PC-3 (cell line): ENCODE measurements around the gene RALB. TPM values are rescaled to one million over a fixed set of nuclear protein-coding genes. Genes with fewer than 3 reads are reported as not detected.
A peak's percentile ranks its signal among the peaks of the same experiment; 100 is the strongest.

ENCODE experiments used
- ATAC-seq: fragments of 200-7000 bp; cut with Tn5 transposase; 2 replicates; pipeline ENCODE4 v1.9.1; 2020; ENCODE audit warnings: mild to moderate bottlenecking, moderate library complexity
- Bru-seq: library from RNA; stranded (reverse); fragments of 400-500 nt; gene quantifications from one replicate; lab custom pipeline; 2021; lab: Mats Ljungman, UMichigan
- BruChase-seq, 2 experiments: library from RNA; stranded (reverse); fragments of 400-500 nt; gene quantifications; one replicate each; lab custom pipeline; 2021; lab: Mats Ljungman, UMichigan
- BruUV-seq: library from RNA; stranded (reverse); fragments of 400-500 nt; replicated peaks from 2 replicates; lab custom pipeline; 2021; lab: Mats Ljungman, UMichigan
- CTCF ChIA-PET: fragments of 300-600 bp; sonication (Branson Sonifier 250); formaldehyde crosslinking; loops from one replicate; lab custom pipeline; 2022; ENCODE audit warnings: antibody characterized with exemption; lab: Charles Lee
- POLR2A ChIA-PET: fragments of 300-600 bp; sonication (Branson Sonifier 250); formaldehyde crosslinking; loops from one replicate; lab custom pipeline; 2022; ENCODE audit warnings: antibody characterized with exemption; ENCODE audit not compliant: unreplicated experiment; lab: Charles Lee
- DNase-seq: peaks from one replicate; pipeline ENCODE4 v3.0.0-alpha.2; 2015
- H2AFZ ChIP-seq: fragments of 300-600 bp; sonication (generic); 2 replicates; pipeline ENCODE4 v1.6.0; 2016; ENCODE audit warnings: antibody characterized with exemption, low read length
- H3F3A ChIP-seq: fragments of 300-600 bp; sonication (generic); one replicate; pipeline ENCODE4 v1.6.0; 2017; ENCODE audit warnings: antibody characterized with exemption, low read length, control low read depth, mild to moderate bottlenecking; ENCODE audit not compliant: unreplicated experiment
- H3K27ac ChIP-seq: fragments of 300-600 bp; sonication (generic); 2 replicates; pipeline ENCODE4 v1.5.1; 2016; ENCODE audit warnings: mild to moderate bottlenecking, low read length
- H3K27me3 ChIP-seq: fragments of 300-600 bp; sonication (generic); 2 replicates; pipeline ENCODE4 v1.6.1; 2016; ENCODE audit warnings: low read length, mixed read lengths
- H3K36me3 ChIP-seq: fragments of 300-600 bp; sonication (generic); 2 replicates; pipeline ENCODE4 v1.6.1; 2016; ENCODE audit warnings: low read depth, mixed run types, low read length, mixed read lengths
- H3K4me1 ChIP-seq: fragments of 300-600 bp; sonication (generic); 2 replicates; pipeline ENCODE4 v1.5.1; 2016; ENCODE audit warnings: low read length; ENCODE audit not compliant: insufficient read depth
- H3K4me2 ChIP-seq: fragments of 300-600 bp; sonication (generic); 2 replicates; pipeline ENCODE4 v1.6.0; 2016; ENCODE audit warnings: low read length
- H3K4me3 ChIP-seq: fragments of 300-600 bp; sonication (generic); 2 replicates; pipeline ENCODE4 v1.5.1; 2016; ENCODE audit warnings: mild to moderate bottlenecking, low read length, mixed read lengths
- H3K79me2 ChIP-seq: fragments of 300-600 bp; sonication (generic); 2 replicates; pipeline ENCODE4 v1.6.1; 2017; ENCODE audit warnings: low read length, mixed read lengths
- H3K9ac ChIP-seq: fragments of 300-600 bp; sonication (generic); 2 replicates; pipeline ENCODE4 v1.6.0; 2016; ENCODE audit warnings: mild to moderate bottlenecking, low read length
- H3K9me2 ChIP-seq: fragments of 300-600 bp; sonication (generic); replicated peaks from 2 replicates; pipeline ENCODE4 v1.6.1; 2016; ENCODE audit warnings: mixed run types, low read length, mixed read lengths
- H3K9me3 ChIP-seq: fragments of 300-600 bp; sonication (generic); 2 replicates; pipeline ENCODE4 v1.6.1; 2016; ENCODE audit warnings: low read length, mixed read lengths
- H4K20me1 ChIP-seq: fragments of 300-600 bp; sonication (generic); 2 replicates; pipeline ENCODE4 v1.6.1; 2016; ENCODE audit warnings: low read length, mixed read lengths
- EZH2 ChIP-seq: fragments of 300-600 bp; sonication (generic); IDR thresholded peaks from one replicate; pipeline ENCODE4 v1.6.1; 2017; ENCODE audit warnings: antibody characterized with exemption, mild to moderate bottlenecking, low read length; ENCODE audit not compliant: unreplicated experiment
- EZH2phosphoT487 ChIP-seq: fragments of 300-600 bp; sonication (generic); IDR thresholded peaks from 2 replicates; pipeline ENCODE4 v1.6.1; 2018; ENCODE audit warnings: mild to moderate bottlenecking, antibody characterized with exemption, low read length, borderline replicate concordance
- intact Hi-C: fragments of 100-400 bp; cut with micrococcal nuclease; formaldehyde crosslinking; loops from 2 replicates; pipeline ENCODE4 v1.9.0; 2023
- long read RNA-seq: library from polyadenylated mRNA; unstranded; transcript quantifications from one replicate; pipeline ENCODE4 v2.0.0, GENCODE V29; 2021; ENCODE audit not compliant: unreplicated experiment
- total RNA-seq: library from RNA; depleted of rRNA; stranded (reverse); fragments of >200 nt; gene quantifications from 2 replicates; pipeline ENCODE4 v1.2.3, GENCODE V29; 2014; rRNA removed
- TF ChIP-seq, protein P1 (sequence below): fragments of 300-600 bp; sonication (generic); conservative IDR thresholded peaks from 2 replicates; pipeline ENCODE4 v1.5.1; 2017; ENCODE audit warnings: antibody characterized with exemption, low read depth, mild to moderate bottlenecking, low read length

The RALB gene, protein sequence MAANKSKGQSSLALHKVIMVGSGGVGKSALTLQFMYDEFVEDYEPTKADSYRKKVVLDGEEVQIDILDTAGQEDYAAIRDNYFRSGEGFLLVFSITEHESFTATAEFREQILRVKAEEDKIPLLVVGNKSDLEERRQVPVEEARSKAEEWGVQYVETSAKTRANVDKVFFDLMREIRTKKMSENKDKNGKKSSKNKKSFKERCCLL
- total RNA-seq (49.1 and 57.9 TPM in 2 replicates), Bru-seq, nascent RNA (percentile 77 among the genes with signal in this experiment), BruChase-seq, experiment 1, labeled RNA remaining after a 6-hour chase (percentile 79 among the genes with signal in this experiment), BruChase-seq, experiment 2, labeled RNA remaining after a 2-hour chase (percentile 71 among the genes with signal in this experiment)
- long read RNA-seq, transcript RALB-203 (5 exons, 1,252 nt) = minor isoform, 58 of 179 reads
- long read RNA-seq, transcript RALB-201 (5 exons, 2,344 nt) = major isoform, 98 of 179 reads
- long read RNA-seq, partial matches to known transcripts = 11 of 179 reads
- long read RNA-seq, other reads (novel, unspliced or antisense) = 11 of 179 reads

DNA sequence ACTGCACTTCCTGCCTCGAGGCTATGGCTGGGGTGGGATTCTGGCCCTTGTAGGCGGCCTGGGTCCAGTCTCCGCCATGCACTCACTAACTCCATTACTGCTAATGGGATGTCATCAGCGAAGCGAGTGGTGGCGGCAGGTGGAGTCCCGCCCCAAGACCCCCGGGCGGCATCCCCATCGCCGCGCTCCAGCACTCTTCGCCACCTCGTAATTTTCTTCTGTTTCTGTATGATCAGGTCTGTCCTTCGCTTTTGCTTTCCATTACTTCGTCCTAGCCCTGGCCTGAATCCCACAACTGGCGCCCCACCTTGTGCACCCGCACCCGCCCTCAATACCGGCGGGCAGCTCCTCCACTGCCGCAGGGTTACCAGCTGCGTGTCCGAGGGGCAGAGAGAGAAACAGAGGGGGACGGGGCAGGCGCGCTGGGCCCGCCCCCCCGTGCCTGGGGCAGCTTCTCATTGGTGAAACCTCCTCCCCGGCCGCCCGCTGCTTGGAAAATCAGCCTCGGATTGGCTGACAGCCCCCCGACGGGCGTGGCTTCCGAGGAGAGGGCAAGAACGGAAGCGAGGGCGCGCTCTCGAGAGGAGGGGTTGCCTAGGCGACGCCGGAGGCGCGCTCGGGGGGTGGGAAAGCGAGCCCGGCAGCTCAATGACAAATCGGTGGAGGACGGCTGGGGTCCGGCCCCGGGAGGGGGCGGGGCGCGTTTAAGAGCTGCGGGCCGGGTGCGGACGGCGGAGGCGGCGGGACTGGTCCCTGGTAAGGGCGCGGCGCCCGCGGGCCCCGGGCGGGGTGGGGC is at the start of gene RALB:
Gene RALB, plus strand, starts transcription at position 628 of the 796 bp plus-strand sequence. CDS start 25,813 bp downstream, outside the sequence.
- TF ChIP-seq EZH2 = no peak
- TF ChIP-seq, protein P1, sequence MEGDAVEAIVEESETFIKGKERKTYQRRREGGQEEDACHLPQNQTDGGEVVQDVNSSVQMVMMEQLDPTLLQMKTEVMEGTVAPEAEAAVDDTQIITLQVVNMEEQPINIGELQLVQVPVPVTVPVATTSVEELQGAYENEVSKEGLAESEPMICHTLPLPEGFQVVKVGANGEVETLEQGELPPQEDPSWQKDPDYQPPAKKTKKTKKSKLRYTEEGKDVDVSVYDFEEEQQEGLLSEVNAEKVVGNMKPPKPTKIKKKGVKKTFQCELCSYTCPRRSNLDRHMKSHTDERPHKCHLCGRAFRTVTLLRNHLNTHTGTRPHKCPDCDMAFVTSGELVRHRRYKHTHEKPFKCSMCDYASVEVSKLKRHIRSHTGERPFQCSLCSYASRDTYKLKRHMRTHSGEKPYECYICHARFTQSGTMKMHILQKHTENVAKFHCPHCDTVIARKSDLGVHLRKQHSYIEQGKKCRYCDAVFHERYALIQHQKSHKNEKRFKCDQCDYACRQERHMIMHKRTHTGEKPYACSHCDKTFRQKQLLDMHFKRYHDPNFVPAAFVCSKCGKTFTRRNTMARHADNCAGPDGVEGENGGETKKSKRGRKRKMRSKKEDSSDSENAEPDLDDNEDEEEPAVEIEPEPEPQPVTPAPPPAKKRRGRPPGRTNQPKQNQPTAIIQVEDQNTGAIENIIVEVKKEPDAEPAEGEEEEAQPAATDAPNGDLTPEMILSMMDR = no peak
- no peak for TF ChIP-seq EZH2phosphoT487
- Histone ChIP-seq H3K4me3 (peak within 1 kb of the TSS; percentile 94), H3K36me3 (no peaks in the 10 kb centered on the region), H3K4me1 (peaks cover 29% of the 10 kb centered on the region), H3F3A (no peaks in the 10 kb centered on the region), H3K27me3 (no peaks in the 10 kb centered on the region), H4K20me1 (0 out of 2 replicates have a peak, but pooled peaks cover 6% of the 10 kb centered on the region), H3K79me2 (peaks cover 44% of the 10 kb centered on the region), H2AFZ (peak within 1 kb of the TSS; percentile 85), H3K9me2 (no peaks in the 10 kb centered on the region), H3K27ac (peak within 1 kb of the TSS; percentile 81), H3K9ac (peak within 1 kb of the TSS; percentile 78), H3K4me2 (peak within 1 kb of the TSS; percentile 96), H3K9me3 (no peaks in the 10 kb centered on the region)
- BruUV-seq = TSS peak; percentile 79
- peak; percentile 79 for ATAC-seq
- peak; percentile 99 for DNase-seq
- ChIA-PET CTCF (interaction anchor here (0.6 to 1.3 kb wide), 6 partner anchors 13 to 428 kb away, joined by 3 to 15 read pairs (median 3); no protein-coding TSS in a partner anchor), POLR2A (interaction anchor here (0.6 to 1.1 kb wide), 3 partner anchors 29 to 886 kb away, joined by 3 to 5 read pairs (median 4); partner anchors contain the start of genes C2orf76, DBI and TMEM185B)
- intact Hi-C loops = loop anchor here (1.0 to 2.0 kb wide), 4 partner anchors 29 to 61 kb away; partner anchors contain the start of gene TMEM185B

GRCh38 chr2:120203251-120204021 is 49.2 kb upstream of the RALB start:
- H3K79me2 ChIP-seq = no peaks in the 10 kb centered on the region
- no peaks in the 10 kb centered on the region for H3F3A ChIP-seq
- no peaks in the 10 kb centered on the region for H3K4me1 ChIP-seq
- no peaks in the 10 kb centered on the region for H3K27me3 ChIP-seq
- no peaks in the 10 kb centered on the region for H4K20me1 ChIP-seq
- no peak for DNase-seq
- no peaks in the 10 kb centered on the region for H3K9me2 ChIP-seq
- no peaks in the 10 kb centered on the region for H3K9me3 ChIP-seq
- CTCF ChIA-PET = no interaction called here
- ATAC-seq = no peak
- intact Hi-C loops = no loop called here
- no peak for TF ChIP-seq EZH2phosphoT487
- TF ChIP-seq, protein P1 = no peak
- no peak for TF ChIP-seq EZH2
- H3K9ac ChIP-seq = no peak overlapping the region
- no peaks in the 10 kb centered on the region for H3K36me3 ChIP-seq
- H3K27ac ChIP-seq = no peak overlapping the region
- no peak overlapping the region for H3K4me3 ChIP-seq
- BruUV-seq = no TSS peak
- no peak overlapping the region for H2AFZ ChIP-seq
- POLR2A ChIA-PET = no interaction called here
- no peak overlapping the region for H3K4me2 ChIP-seq
